Measurements from ENCODE around the gene CTIF.

Gene CTIF

GRCh38 chr18:48514786-48515185, 24.0 kb upstream of the CTIF start:
- Histone ChIP-seq H3K9ac (ENCODE audit: low read depth, low read length) (no peak overlapping the region), H3K27ac (ENCODE audit: low read depth, low read length) (no peak overlapping the region), H3K4me3 (ENCODE audit: low read depth, low read length) (no peak overlapping the region), H3K27me3 (ENCODE audit: control insufficient read depth, insufficient read depth, low read length) (no peaks in the 10 kb centered on the region), H3K36me3 (ENCODE audit: control insufficient read depth, insufficient read depth, low read length) (no peaks in the 10 kb centered on the region), H3K4me1 (ENCODE audit: control insufficient read depth, insufficient read depth, low read length) (no peaks in the 10 kb centered on the region), H3K9me3 (ENCODE audit: control insufficient read depth, insufficient read depth, low read length) (no peaks in the 10 kb centered on the region)

GRCh38 chr18:48517048-48517447, 21.8 kb upstream of the CTIF start:
- Histone ChIP-seq H3K9me3 (ENCODE audit: control insufficient read depth, insufficient read depth, low read length) (no peaks in the 10 kb centered on the region), H3K4me1 (ENCODE audit: control insufficient read depth, insufficient read depth, low read length) (no peaks in the 10 kb centered on the region), H3K9ac (ENCODE audit: low read depth, low read length) (no peak overlapping the region), H3K27me3 (ENCODE audit: control insufficient read depth, insufficient read depth, low read length) (no peaks in the 10 kb centered on the region; the same call in 1 of the 2 replicates), H3K27ac (ENCODE audit: low read depth, low read length) (no peak overlapping the region), H3K36me3 (ENCODE audit: control insufficient read depth, insufficient read depth, low read length) (no peaks in the 10 kb centered on the region), H3K4me3 (ENCODE audit: low read depth, low read length) (no peak overlapping the region)

- Histone ChIP-seq H3K27ac (ENCODE audit: low read depth, low read length) (no peak overlapping the region), H3K36me3 (ENCODE audit: control insufficient read depth, insufficient read depth, low read length) (no peaks in the 10 kb centered on the region), H3K4me1 (ENCODE audit: control insufficient read depth, insufficient read depth, low read length) (no peaks in the 10 kb centered on the region), H3K9ac (ENCODE audit: low read depth, low read length) (no peak overlapping the region), H3K9me3 (ENCODE audit: control insufficient read depth, insufficient read depth, low read length) (no peaks in the 10 kb centered on the region), H3K27me3 (ENCODE audit: control insufficient read depth, insufficient read depth, low read length) (peaks cover 2% of the 10 kb centered on the region; the same call in 1 of the 2 replicates), H3K4me3 (ENCODE audit: low read depth, low read length) (no peak overlapping the region)
Measured at GRCh38 chr18:48519431-48520100, 19.3 kb upstream of the CTIF start.

GRCh38 chr18:48521723-48522122, 17.1 kb upstream of the CTIF start:
- no peak overlapping the region for H3K9ac ChIP-seq (ENCODE audit: low read depth, low read length)

GRCh38 chr18:48525671-48526070, 13.2 kb upstream of the CTIF start:
- H3K9me3 ChIP-seq (ENCODE audit: control insufficient read depth, insufficient read depth, low read length), result no peaks in the 10 kb centered on the region
- H3K27me3 ChIP-seq (ENCODE audit: control insufficient read depth, insufficient read depth, low read length), result peaks cover 2% of the 10 kb centered on the region; the same call in 1 of the 2 replicates
- H3K4me3 ChIP-seq (ENCODE audit: low read depth, low read length), result no peak overlapping the region
- H3K4me1 ChIP-seq (ENCODE audit: control insufficient read depth, insufficient read depth, low read length), result peaks cover 4% of the 10 kb centered on the region; the same call in 1 of the 2 replicates
- H3K27ac ChIP-seq (ENCODE audit: low read depth, low read length), result no peak overlapping the region
- H3K9ac ChIP-seq (ENCODE audit: low read depth, low read length), result no peak overlapping the region
- no peaks in the 10 kb centered on the region for H3K36me3 ChIP-seq (ENCODE audit: control insufficient read depth, insufficient read depth, low read length)

More at GRCh38 chr18:48521723-48522122, 17.1 kb upstream of the CTIF start:
- Histone ChIP-seq H3K36me3 (ENCODE audit: control insufficient read depth, insufficient read depth, low read length) (no peaks in the 10 kb centered on the region), H3K4me3 (ENCODE audit: low read depth, low read length) (no peak overlapping the region), H3K9me3 (ENCODE audit: control insufficient read depth, insufficient read depth, low read length) (no peaks in the 10 kb centered on the region), H3K27ac (ENCODE audit: low read depth, low read length) (no peak overlapping the region), H3K27me3 (ENCODE audit: control insufficient read depth, insufficient read depth, low read length) (peaks cover 2% of the 10 kb centered on the region; the same call in 1 of the 2 replicates), H3K4me1 (ENCODE audit: control insufficient read depth, insufficient read depth, low read length) (no peaks in the 10 kb centered on the region)

- Histone ChIP-seq H3K4me1 (ENCODE audit: control insufficient read depth, insufficient read depth, low read length) (peaks cover 9% of the 10 kb centered on the region), H3K36me3 (ENCODE audit: control insufficient read depth, insufficient read depth, low read length) (no peaks in the 10 kb centered on the region), H3K4me3 (ENCODE audit: low read depth, low read length) (no peak overlapping the region), H3K9ac (ENCODE audit: low read depth, low read length) (no peak overlapping the region), H3K9me3 (ENCODE audit: control insufficient read depth, insufficient read depth, low read length) (no peaks in the 10 kb centered on the region), H3K27ac (ENCODE audit: low read depth, low read length) (no peak overlapping the region), H3K27me3 (ENCODE audit: control insufficient read depth, insufficient read depth, low read length) (no peaks in the 10 kb centered on the region)
Measured at GRCh38 chr18:48527461-48527860, 11.4 kb upstream of the CTIF start.

GRCh38 chr18:48528861-48529260, 10.0 kb upstream of the CTIF start:
- H3K9me3 ChIP-seq (ENCODE audit: control insufficient read depth, insufficient read depth, low read length), result no peaks in the 10 kb centered on the region
- H3K9ac ChIP-seq (ENCODE audit: low read depth, low read length), result no peak overlapping the region
- H3K4me3 ChIP-seq (ENCODE audit: low read depth, low read length), result no peak overlapping the region
- H3K27me3 ChIP-seq (ENCODE audit: control insufficient read depth, insufficient read depth, low read length), result no peaks in the 10 kb centered on the region
- H3K36me3 ChIP-seq (ENCODE audit: control insufficient read depth, insufficient read depth, low read length), result no peaks in the 10 kb centered on the region
- H3K27ac ChIP-seq (ENCODE audit: low read depth, low read length), result no peak overlapping the region
- H3K4me1 ChIP-seq (ENCODE audit: control insufficient read depth, insufficient read depth, low read length), result peaks cover 9% of the 10 kb centered on the region

GRCh38 chr18:48529796-48530195, 9.0 kb upstream of the CTIF start:
- no peaks in the 10 kb centered on the region for H3K9me3 ChIP-seq (ENCODE audit: control insufficient read depth, insufficient read depth, low read length)
- H3K9ac ChIP-seq (ENCODE audit: low read depth, low read length), result no peak overlapping the region
- H3K27me3 ChIP-seq (ENCODE audit: control insufficient read depth, insufficient read depth, low read length), result no peaks in the 10 kb centered on the region
- no peak overlapping the region for H3K27ac ChIP-seq (ENCODE audit: low read depth, low read length)
- H3K4me3 ChIP-seq (ENCODE audit: low read depth, low read length), result no peak overlapping the region
- H3K36me3 ChIP-seq (ENCODE audit: control insufficient read depth, insufficient read depth, low read length), result no peaks in the 10 kb centered on the region
- peaks cover 9% of the 10 kb centered on the region for H3K4me1 ChIP-seq (ENCODE audit: control insufficient read depth, insufficient read depth, low read length)

GRCh38 chr18:48530399-48531081, 8.3 kb upstream of the CTIF start:
- Histone ChIP-seq H3K9me3 (ENCODE audit: control insufficient read depth, insufficient read depth, low read length) (no peaks in the 10 kb centered on the region), H3K4me1 (ENCODE audit: control insufficient read depth, insufficient read depth, low read length) (peaks cover 9% of the 10 kb centered on the region), H3K4me3 (ENCODE audit: low read depth, low read length) (no peak overlapping the region), H3K36me3 (ENCODE audit: control insufficient read depth, insufficient read depth, low read length) (no peaks in the 10 kb centered on the region), H3K27ac (ENCODE audit: low read depth, low read length) (no peak overlapping the region), H3K27me3 (ENCODE audit: control insufficient read depth, insufficient read depth, low read length) (no peaks in the 10 kb centered on the region), H3K9ac (ENCODE audit: low read depth, low read length) (no peak overlapping the region)

GRCh38 chr18:48531082-48531403, 7.8 kb upstream of the CTIF start:
- peaks cover 9% of the 10 kb centered on the region for H3K4me1 ChIP-seq (ENCODE audit: control insufficient read depth, insufficient read depth, low read length)
- H3K4me3 ChIP-seq (ENCODE audit: low read depth, low read length), result no peak overlapping the region
- no peak overlapping the region for H3K9ac ChIP-seq (ENCODE audit: low read depth, low read length)
- H3K9me3 ChIP-seq (ENCODE audit: control insufficient read depth, insufficient read depth, low read length), result no peaks in the 10 kb centered on the region
- H3K36me3 ChIP-seq (ENCODE audit: control insufficient read depth, insufficient read depth, low read length), result no peaks in the 10 kb centered on the region
- no peak overlapping the region for H3K27ac ChIP-seq (ENCODE audit: low read depth, low read length)
- no peaks in the 10 kb centered on the region for H3K27me3 ChIP-seq (ENCODE audit: control insufficient read depth, insufficient read depth, low read length)

GRCh38 chr18:48531908-48532307, 6.9 kb upstream of the CTIF start:
- Histone ChIP-seq H3K27ac (ENCODE audit: low read depth, low read length) (no peak overlapping the region), H3K36me3 (ENCODE audit: control insufficient read depth, insufficient read depth, low read length) (no peaks in the 10 kb centered on the region), H3K9ac (ENCODE audit: low read depth, low read length) (no peak overlapping the region), H3K9me3 (ENCODE audit: control insufficient read depth, insufficient read depth, low read length) (no peaks in the 10 kb centered on the region), H3K27me3 (ENCODE audit: control insufficient read depth, insufficient read depth, low read length) (no peaks in the 10 kb centered on the region), H3K4me3 (ENCODE audit: low read depth, low read length) (no peak overlapping the region), H3K4me1 (ENCODE audit: control insufficient read depth, insufficient read depth, low read length) (peaks cover 9% of the 10 kb centered on the region)
